BE2C (cell line): ENCODE measurements around the gene ITM2C.

ENCODE experiments used
- DNase-seq: peaks from one replicate; pipeline ENCODE4 v3.0.0-alpha.2; 2020
- H3K27me3 ChIP-seq: fragments of 250-450 bp; sonication (Bioruptor Pico); 2 replicates; pipeline ENCODE4 v1.5.1; 2020; ENCODE audit warnings: mild to moderate bottlenecking
- H3K36me3 ChIP-seq: fragments of 250-450 bp; sonication (Bioruptor Pico); 2 replicates; pipeline ENCODE4 v1.5.1; 2020; ENCODE audit warnings: mild to moderate bottlenecking
- H3K4me1 ChIP-seq: fragments of 250-450 bp; sonication (Bioruptor Pico); 2 replicates; pipeline ENCODE4 v1.5.1; 2020
- H3K4me3 ChIP-seq: 2 replicates; pipeline ENCODE4 v1.5.1; 2011; ENCODE audit warnings: low read depth, low read length
- H3K9me3 ChIP-seq: fragments of 250-450 bp; sonication (Bioruptor Pico); 2 replicates; pipeline ENCODE4 v1.5.1; 2020
- CTCF ChIP-seq: IDR thresholded peaks from 2 replicates; pipeline ENCODE4 v1.5.1; 2012; ENCODE audit warnings: mild to moderate bottlenecking, low read depth, low read length

The ITM2C gene

DNA sequence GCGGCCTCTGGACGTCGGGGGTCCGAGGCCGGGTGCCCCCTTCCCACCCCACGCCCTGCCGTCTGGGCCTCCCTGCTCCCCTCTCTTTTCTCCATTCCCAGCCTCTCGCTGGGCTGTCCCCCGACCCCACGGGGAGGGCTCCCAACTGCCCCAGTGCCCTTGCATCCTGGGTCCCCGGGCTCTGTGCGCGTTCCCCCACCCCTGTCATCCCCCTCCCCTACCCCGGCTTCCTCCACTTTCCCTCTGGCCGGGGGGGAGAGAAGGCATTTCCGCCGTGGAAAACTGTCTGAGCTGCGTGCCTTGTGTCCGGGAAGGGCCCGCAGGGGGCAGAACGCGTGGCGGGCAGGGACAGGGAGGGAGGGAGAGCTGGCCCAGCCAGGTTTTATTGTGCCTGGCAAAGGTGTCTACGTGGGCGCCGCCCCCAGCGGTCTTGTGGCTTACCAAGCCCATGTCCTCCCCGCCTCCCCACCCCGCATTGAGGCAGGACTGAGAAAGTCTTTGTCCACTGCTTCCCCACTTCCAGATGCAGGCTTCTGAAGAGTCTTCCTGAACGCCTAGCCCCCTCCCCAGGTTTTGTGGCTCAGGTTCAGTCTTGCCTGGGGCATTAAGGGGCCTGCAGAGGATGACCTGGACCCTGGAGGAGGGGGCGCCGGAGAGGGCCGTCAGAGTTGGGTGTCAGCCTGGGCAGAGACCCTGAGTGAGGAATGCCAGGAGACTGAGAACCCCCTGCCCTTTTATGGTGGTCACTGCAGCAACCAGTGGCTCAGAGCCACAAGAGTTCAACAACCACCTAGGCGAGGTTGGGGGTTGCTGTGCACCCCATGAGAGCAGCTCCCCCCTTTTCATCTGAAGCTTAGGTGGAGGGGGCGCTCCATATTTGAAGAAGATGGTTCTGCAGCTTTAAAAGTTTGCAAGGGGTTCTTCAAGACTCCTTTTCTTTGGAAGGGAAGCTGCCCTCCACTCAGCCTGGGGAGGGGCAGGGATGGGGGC is 1.3 kb downstream of the ITM2C start:
- H3K4me3 ChIP-seq, result peak overlapping the region; percentile 92
- H3K4me1 ChIP-seq, result peaks cover 24% of the 10 kb centered on the region
- no peaks in the 10 kb centered on the region for H3K27me3 ChIP-seq
- peak; percentile 13; the same call in 1 of the 2 replicates for TF ChIP-seq CTCF
- H3K9me3 ChIP-seq, result no peaks in the 10 kb centered on the region
- DNase-seq, result peak; percentile 60
- no peaks in the 10 kb centered on the region for H3K36me3 ChIP-seq

DNA sequence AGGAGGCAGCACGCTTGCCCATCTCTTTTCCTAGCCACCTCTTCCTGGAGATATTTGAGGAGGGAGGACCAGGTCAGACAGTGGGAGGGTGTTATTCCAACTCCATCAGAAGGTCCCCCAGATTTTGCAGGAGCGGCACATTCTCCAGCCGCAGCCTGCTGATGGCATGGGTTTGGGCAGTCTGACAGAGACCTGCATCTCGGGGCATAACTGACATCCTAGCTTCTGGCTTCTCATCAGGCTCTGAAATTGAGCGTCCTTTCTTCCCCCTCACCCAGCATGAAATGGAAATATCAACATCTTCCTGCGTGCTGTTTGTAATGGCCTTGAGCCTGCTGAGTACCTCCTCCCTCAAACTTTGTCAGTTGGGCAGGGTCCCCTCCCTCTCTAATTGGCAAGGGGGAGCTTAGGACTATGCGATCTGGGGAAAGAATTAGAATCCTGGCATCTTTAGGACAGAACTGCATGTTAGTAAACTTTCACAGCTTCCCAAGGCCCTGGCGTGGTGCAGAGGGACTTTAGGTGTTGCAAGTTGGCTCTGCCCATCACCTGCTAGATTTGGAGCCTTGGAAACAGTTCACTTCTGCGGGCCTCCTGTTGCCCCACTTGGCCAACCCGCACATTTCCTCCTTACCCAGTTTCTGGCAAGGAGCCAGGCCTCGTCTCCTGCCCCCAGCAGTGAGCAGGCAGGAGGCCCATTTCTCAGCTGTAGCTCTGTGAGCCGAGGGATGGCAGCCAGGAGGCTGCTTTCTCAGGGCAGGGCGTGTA is 2.2 kb downstream of the ITM2C start:
- H3K4me3 ChIP-seq, result peak overlapping the region; percentile 92
- H3K4me1 ChIP-seq, result peaks cover 31% of the 10 kb centered on the region

GRCh38 chr2:230868161-230868946 is 3.6 kb downstream of the ITM2C start:
- Histone ChIP-seq H3K9me3 (no peaks in the 10 kb centered on the region), H3K36me3 (peaks cover 3% of the 10 kb centered on the region), H3K4me3 (peak overlapping the region; percentile 37), H3K4me1 (peaks cover 31% of the 10 kb centered on the region), H3K27me3 (no peaks in the 10 kb centered on the region)
- TF ChIP-seq CTCF, result no peak
- peak; percentile 43 for DNase-seq

More for the DNA sequence above, 2.2 kb downstream of the ITM2C start:
- peak; percentile 37 for TF ChIP-seq CTCF
- Histone ChIP-seq H3K9me3 (no peaks in the 10 kb centered on the region), H3K27me3 (no peaks in the 10 kb centered on the region), H3K36me3 (no peaks in the 10 kb centered on the region)
- DNase-seq, result peak; percentile 71

DNA sequence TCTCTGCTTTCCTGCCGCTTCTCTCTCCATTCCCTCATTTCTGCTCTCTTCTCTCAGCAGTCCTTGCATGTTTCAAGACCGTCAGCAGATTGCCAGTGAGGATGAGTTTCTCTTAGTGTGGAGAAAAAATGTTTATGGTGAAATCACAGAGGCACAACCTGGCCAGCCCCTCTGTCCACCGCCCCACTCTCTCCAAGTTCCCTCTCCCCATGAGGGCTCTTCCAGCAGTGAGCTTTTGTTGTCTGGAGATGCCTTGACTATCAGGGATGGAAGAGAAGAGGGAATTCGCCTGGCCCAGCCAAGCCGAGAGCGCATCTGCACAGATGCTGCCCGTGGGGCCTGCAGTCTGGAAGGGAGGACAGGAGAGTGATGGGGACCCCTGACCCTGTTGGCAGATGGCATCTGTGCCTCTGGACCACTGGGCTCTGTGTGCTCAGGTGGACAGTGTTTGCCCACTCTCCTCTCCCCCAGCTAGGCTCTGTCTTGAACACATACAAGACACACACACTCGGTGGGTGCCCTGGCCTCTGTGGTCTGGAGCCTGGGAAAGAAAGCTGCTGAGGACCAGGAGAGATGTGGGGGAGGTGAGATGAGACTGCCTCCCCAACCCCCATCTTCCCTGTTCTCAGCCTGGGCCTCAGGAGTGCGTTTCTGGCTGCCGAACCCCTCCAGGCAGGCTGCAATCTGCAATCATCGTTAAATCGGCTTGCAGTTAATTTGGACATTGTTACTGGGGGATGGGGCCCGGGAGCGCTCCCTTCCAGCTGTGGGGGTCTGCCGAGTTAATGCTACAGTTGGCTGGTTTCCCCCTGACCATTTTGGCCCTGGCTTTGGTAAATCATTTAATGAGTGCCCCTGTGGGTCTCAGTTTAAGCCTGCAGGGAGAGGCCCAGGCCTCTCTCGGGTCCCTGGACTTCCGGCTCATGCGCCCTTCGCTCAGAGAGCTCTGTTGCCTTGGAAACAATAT is 4.5 kb downstream of the ITM2C start:
- TF ChIP-seq CTCF, result no peak
- H3K4me1 ChIP-seq, result peaks cover 31% of the 10 kb centered on the region
- H3K9me3 ChIP-seq, result no peaks in the 10 kb centered on the region
- H3K4me3 ChIP-seq, result peak overlapping the region; percentile 37
- peak; percentile 78 for DNase-seq
- H3K27me3 ChIP-seq, result no peaks in the 10 kb centered on the region
- H3K36me3 ChIP-seq, result peaks cover 5% of the 10 kb centered on the region

- TF ChIP-seq CTCF, result no peak
- peak overlapping the region; percentile 37 for H3K4me3 ChIP-seq
- H3K27me3 ChIP-seq, result no peaks in the 10 kb centered on the region
- H3K4me1 ChIP-seq, result peaks cover 31% of the 10 kb centered on the region
- no peak for DNase-seq
- H3K9me3 ChIP-seq, result no peaks in the 10 kb centered on the region
- peaks cover 10% of the 10 kb centered on the region for H3K36me3 ChIP-seq
Measured at GRCh38 chr2:230869914-230870543, 5.3 kb downstream of the ITM2C start.
